Spleen (tissue), 7 donors: ENCODE results near the gene MED9.

ENCODE experiments used
- CTCF ChIP-seq, 11 experiments: fragments of 200-600 bp in 7 of 11; fragments of 450-650 bp in 4 of 11; sonication (generic) in 4 of 11; IDR thresholded peaks in 8 of 11; conservative IDR thresholded peaks in 3 of 11; 1 replicate in 7 of 11; 2 replicates in 4 of 11; pipeline versions ENCODE4 v1.4.0 to v1.8.0; 2016 to 2021; ENCODE audit warnings: antibody characterized with exemption in 11 of 11, inconsistent platforms in 4 of 11, mild to moderate bottlenecking in 1 of 11
- POLR2A ChIP-seq, 3 donors: fragments of 450-650 bp; IDR thresholded peaks; one replicate each; pipeline ENCODE4 v1.5.1; 2017; ENCODE audit warnings: antibody characterized with exemption in 3 of 3, mild to moderate bottlenecking in 1 of 3
- POLR2AphosphoS5 ChIP-seq, 3 donors: sonication (generic); formaldehyde crosslinking; IDR thresholded peaks; one replicate each; pipeline ENCODE4 v1.5.1; 2017; ENCODE audit warnings: antibody characterized with exemption in 3 of 3
- donor health status: DM: no; HTN: no; CAD: no; lungs with moderate emphysema.
- donor health status: DM: no; HTN: no; CAD: no.
- donor health status: DM: no; HTN: no; CAD: no.

DNA sequence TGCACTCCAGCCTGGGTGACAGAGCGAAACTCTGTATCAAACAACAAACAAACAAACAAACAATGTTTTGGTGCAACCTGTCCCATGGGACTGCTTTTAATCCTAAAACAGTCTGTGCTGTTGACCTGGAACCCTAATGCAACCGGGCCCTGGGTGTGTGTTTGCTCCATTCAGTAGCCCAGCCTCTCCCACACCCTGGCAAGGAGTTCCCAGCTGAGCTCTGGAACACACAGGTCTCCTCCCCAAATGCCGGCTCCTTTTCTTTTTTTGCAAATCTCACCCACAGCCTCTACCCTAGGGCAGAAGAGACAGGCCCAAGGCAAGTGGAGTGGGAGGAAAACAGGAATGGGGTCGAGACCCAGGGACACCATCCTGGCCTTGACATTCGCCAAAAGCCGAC, 49.2 kb downstream of the MED9 start:
- TF ChIP-seq POLR2A (IDR thresholded peaks at IDR 0.05), result no peak
- no peak for TF ChIP-seq CTCF (IDR thresholded peaks at IDR 0.05 in 8 of 11, conservative IDR thresholded peaks at IDR 0.05 in 3 of 11)
- TF ChIP-seq POLR2AphosphoS5 (IDR thresholded peaks at IDR 0.05), result no peak
